GM18526 (cell line): ENCODE data around the gene TNRC6A.

Source experiments
- POLR2A ChIP-seq: IDR thresholded peaks from 3 replicates; pipeline ENCODE4 v1.6.1; 2011; ENCODE audit not compliant: insufficient read length; ENCODE audit errors: extremely low read depth

TNRC6A gene

DNA sequence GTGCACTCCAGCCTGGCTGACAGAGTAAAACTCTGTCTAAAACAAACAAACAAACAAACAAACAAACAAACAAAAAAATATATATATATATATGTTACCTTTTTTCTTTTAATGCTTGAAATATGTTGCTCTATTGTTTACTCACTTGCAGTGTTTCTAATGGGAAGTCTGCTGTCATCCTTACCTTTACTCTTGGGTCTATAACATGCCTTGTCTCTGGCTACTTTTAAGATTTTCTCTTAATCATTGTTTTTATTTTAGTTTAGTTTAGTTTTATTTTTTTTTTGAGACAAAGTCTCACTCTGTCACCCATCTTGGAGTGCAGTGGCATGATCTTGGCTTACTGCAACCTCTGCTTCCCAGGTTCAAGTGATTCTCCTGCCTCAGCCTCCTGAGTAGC, 16.1 kb upstream of the TNRC6A start:
- TF ChIP-seq POLR2A: no peak

DNA sequence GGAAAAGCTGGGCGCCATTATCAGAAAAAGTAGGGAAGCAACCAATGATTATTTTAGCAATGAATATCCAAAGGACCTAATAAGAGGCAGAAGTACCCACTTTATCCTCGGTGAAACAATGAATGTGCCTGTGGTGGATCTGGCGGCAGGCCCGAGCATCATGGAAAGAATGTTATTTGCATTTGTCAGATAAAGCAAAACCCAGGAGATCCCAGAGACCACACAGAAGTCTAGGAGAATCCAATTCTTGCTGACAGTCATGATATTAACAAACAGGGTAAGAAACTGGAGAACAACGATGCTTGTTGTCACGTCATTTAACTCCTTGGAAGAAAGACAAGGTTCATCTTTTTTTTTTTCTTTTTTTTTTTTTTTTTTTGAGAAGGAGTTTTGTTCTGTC, 12.0 kb upstream of the TNRC6A start:
- TF ChIP-seq POLR2A: no peak

DNA sequence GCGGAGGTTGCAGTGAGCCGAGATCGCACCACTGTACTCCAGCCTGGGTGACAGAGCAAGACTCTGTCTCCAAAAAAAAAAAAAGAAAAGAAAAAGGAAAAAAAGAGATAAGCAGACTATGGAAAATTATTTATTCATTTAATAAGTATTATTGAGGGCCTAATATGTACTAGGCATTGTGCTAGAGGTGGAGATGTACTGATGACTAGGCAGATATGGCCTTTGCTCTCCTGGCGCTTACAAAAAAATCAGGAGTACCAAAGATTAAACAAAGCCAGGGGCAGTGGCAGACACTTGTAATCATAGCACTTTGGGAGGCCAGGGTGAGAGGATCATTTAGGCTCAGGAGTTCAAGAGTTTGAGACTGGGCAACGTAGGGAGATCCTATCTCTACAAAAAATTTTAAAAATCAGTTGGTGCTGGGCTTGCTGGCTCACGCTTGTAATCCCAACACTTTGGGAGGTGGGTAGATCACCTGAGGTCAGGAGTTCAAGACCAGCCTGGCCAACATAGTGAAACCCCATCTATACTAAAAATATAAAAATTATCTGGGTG, 10.4 kb upstream of the TNRC6A start:
- TF ChIP-seq POLR2A: no peak

- TF ChIP-seq POLR2A: no peak
These were observed 7.6 kb upstream of the TNRC6A start for GRCh38 chr16:24721830-24722238.

GRCh38 chr16:24723663-24724062, 5.8 kb upstream of the TNRC6A start:
- no peak for TF ChIP-seq POLR2A

GRCh38 chr16:24728011-24728410, 1.4 kb upstream of the TNRC6A start:
- TF ChIP-seq POLR2A: no peak

- no peak for TF ChIP-seq POLR2A
These were observed 584 bp upstream of the TNRC6A start for GRCh38 chr16:24728891-24729242.

DNA sequence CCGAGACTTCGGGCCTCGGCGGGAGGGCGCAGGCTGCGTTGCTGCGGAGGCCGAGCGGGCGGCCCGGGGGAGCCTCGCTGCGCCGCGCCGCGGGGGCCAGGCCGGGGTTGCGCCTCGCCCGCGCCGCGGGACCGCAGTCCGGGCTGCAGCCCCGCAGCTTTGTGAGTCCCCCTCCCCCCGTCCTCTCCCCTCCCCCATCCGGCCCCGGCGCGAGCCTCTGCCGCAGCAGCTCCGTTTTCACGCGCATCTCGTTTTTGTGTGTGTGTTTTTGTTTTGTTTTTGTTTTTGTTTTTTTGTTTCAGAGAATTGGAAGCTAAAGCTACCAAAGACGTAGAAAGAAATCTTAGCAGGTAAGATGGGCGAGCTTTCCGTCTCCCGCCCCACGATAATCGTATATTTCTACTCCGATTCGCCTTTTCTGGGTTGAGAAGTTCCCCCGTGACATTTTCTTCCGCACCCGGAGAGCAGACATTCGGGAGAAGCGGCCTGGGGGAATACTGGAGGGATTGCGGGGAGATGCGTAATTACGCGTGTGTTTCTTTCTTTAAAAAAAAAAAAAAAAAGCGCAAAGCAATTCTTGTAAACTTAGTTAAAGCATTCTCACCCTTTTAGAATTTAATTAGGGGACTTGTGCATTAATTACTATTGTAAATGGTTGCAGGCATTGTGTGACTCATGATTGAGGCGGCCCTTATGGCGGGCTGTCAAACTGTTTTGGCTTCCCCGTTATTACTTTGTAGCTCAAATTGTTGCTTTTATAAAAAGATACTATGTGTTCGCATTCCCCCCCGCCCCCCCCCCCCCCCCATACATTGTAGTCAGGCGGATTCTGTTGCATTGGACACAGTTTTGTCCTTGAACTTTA, 732 bp downstream of the TNRC6A start:
- TF ChIP-seq POLR2A: no peak

DNA sequence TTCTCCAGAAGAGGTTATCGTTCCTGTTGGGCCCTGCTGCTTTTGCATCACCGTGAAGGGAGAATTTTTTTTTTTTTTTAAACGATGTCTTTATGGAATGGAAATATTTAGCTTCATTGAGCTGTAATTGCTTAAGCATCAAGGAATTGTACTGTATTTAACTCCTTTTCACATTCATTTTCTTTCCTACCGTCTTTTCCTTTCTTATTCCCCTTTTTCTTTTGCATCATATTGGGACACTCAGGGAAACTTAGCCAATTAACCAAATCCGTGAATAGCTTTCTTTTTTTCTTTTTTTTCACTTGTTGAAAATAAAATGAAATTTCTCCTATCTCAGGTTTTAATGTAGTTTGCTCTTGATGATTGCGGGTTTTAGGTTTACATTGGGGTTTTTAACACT, 1.5 kb downstream of the TNRC6A start:
- TF ChIP-seq POLR2A: no peak

GRCh38 chr16:24731722-24732419, 2.4 kb downstream of the TNRC6A start:
- no peak for TF ChIP-seq POLR2A

DNA sequence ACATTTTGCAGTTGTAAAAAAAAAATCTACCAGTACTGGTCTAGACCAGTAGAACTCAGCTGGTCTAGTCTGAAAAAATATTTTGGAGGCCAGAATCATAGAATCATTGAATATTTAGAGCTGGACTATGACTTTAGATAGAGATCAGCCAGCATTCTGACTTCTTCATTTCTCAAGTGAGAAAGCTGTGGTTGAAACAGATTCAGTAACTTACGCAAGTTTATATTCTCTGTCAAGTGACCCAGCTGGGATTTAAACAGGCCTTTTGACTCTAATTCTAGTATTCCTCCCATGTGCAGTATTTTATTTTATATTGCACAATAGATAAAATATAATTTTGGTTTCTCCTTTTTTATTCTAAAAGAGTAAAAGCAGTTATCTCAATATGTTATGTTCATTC, 4.9 kb downstream of the TNRC6A start:
- TF ChIP-seq POLR2A: no peak

DNA sequence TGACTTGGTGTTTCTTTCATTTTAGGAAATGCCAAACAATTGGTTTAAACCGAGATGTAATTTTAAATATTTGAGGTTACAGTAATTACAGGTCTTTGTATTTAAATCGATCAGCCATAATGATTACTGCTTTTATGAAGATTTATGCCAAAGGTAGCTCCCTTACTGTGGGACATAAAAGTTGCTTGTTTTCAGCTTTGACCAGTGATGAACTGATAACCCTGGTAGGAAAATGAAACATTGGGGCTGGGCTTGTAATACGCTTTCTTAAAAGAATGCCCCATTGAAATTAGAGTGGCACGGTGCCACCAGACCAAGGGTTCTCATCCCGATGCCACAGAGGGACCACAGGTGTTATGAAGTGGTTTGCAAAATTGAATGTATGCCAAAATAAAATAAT, 7.3 kb downstream of the TNRC6A start:
- TF ChIP-seq POLR2A: no peak

GRCh38 chr16:24737391-24737871, 8.0 kb downstream of the TNRC6A start:
- no peak for TF ChIP-seq POLR2A

DNA sequence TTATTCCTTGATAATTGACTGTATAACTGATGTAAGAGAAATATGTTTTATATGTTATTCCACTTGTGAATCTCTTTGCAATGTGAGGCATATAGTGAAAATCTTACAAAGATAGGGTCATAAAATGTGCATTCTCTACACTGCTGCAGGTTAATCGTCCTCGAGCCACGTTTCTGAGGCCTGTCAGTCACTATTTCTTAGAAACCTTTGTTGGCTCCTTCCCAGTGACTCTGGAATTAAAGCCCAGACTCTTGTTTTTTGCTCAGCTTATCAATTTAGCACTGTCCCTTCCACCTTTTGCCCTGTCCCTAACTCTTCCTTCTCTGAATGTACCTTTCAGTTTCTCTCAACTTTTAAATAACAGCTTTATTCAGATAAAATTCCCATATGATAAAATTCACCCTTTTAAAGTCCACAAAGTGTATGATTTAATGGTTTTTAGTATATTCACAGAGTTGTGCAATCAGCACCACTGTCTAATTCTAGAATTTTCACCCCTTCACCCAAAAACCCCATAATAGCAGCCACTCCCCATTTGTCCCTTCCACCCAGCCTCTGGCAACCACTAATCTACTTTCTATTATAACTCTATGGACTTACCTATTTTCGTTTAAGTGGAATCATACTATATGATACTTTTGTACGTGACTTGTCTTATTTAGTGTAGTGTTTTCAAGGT, 8.6 kb downstream of the TNRC6A start:
- no peak for TF ChIP-seq POLR2A

DNA sequence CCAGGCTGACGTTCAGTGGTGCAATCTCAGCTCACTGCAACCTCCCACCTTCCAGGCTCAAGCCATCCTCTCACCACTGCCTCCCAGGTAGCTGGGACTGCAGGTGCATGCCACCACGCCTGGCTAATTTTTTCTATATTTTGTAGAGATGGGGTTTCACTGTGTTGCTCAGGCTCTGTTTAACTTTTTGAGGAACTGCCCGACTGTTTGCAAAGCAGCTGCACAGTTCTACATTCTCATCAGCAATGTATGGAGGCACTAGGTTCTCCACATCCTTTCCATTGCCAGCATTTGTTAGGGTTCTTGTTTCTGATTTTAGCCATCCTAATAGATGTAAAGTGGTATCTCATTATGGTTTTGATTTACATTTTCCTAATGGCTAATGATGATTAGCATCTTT, 9.4 kb downstream of the TNRC6A start:
- TF ChIP-seq POLR2A: no peak

GRCh38 chr16:24741862-24742261, 12.4 kb downstream of the TNRC6A start:
- TF ChIP-seq POLR2A: no peak
